CD4-positive, CD25-positive, alpha-beta regulatory T cell (primary cell): ENCODE results near the gene RAB40A. TPM values are rescaled to one million over a fixed set of nuclear protein-coding genes. Genes with fewer than 3 reads are reported as not detected.
A peak's percentile ranks its signal among the peaks of the same experiment; 100 is the strongest.

ENCODE experiments used
- ATAC-seq, 2 donors: fragments of 150-1000 bp; cut with Tn5 transposase; one replicate each; pipeline ENCODE4 v1.10.0; 2021; ENCODE audit warnings: low read depth in 2 of 2, moderate number of reproducible peaks in 2 of 2, moderate library complexity in 1 of 2
- DNase-seq, 3 donors: peaks; one replicate each; pipeline versions ENCODE4 v3.0.0 to v3.0.0-alpha.2; 2012 to 2022; ENCODE audit warnings: mixed read lengths in 1 of 3
- H3K27ac ChIP-seq: one replicate; pipeline ENCODE4 v1.7.0; 2013; ENCODE audit warnings: mild to moderate bottlenecking, low read length; ENCODE audit not compliant: insufficient read depth, poor library complexity, severe bottlenecking
- H3K27me3 ChIP-seq: one replicate; pipeline ENCODE4 v1.7.0; 2013; ENCODE audit warnings: low read length; ENCODE audit not compliant: control insufficient read depth, insufficient read depth
- H3K36me3 ChIP-seq: one replicate; pipeline ENCODE4 v1.7.0; 2013; ENCODE audit warnings: mild to moderate bottlenecking, low read length, moderate library complexity; ENCODE audit not compliant: control insufficient read depth, insufficient read depth
- H3K4me1 ChIP-seq: 2 replicates; pipeline ENCODE4 v1.7.0; 2013; ENCODE audit warnings: mild to moderate bottlenecking, low read length; ENCODE audit not compliant: insufficient read depth, control insufficient read depth, poor library complexity, severe bottlenecking
- H3K4me3 ChIP-seq: one replicate; pipeline ENCODE4 v1.7.0; 2013; ENCODE audit warnings: low read depth, mild to moderate bottlenecking, low read length, moderate library complexity
- H3K9me3 ChIP-seq, 2 experiments: 1 replicate in 1 of 2; 2 replicates in 1 of 2; pipeline ENCODE4 v1.7.0; 2013; ENCODE audit warnings: low read length in 2 of 2, mild to moderate bottlenecking in 1 of 2, moderate library complexity in 1 of 2; ENCODE audit not compliant: control insufficient read depth in 2 of 2
- H3K27ac Mint-ChIP-seq, 3 donors: one replicate each; pipeline ENCODE4 v1.8.0; 2020 to 2022; ENCODE audit warnings: mild to moderate bottlenecking in 3 of 3, mixed read lengths in 3 of 3, moderate library complexity in 2 of 3
- H3K27me3 Mint-ChIP-seq: one replicate; pipeline ENCODE4 v1.8.0; 2022; ENCODE audit warnings: mild to moderate bottlenecking, mixed read lengths
- H3K36me3 Mint-ChIP-seq: one replicate; pipeline ENCODE4 v1.8.0; 2020; ENCODE audit warnings: mixed read lengths
- H3K4me1 Mint-ChIP-seq, 4 donors: one replicate each; pipeline ENCODE4 v1.8.0; 2020 to 2022; ENCODE audit warnings: mixed read lengths in 4 of 4, mild to moderate bottlenecking in 1 of 4
- H3K4me3 Mint-ChIP-seq, 4 donors: one replicate each; pipeline ENCODE4 v1.8.0; 2020 to 2022; ENCODE audit warnings: mild to moderate bottlenecking in 4 of 4, mixed read lengths in 4 of 4, moderate library complexity in 3 of 4
- H3K9me3 Mint-ChIP-seq, 7 donors: one replicate each; pipeline ENCODE4 v1.8.0; 2020 to 2022; ENCODE audit warnings: mixed read lengths in 7 of 7, mild to moderate bottlenecking in 3 of 7, moderate library complexity in 2 of 7
- polyA plus RNA-seq, 4 donors: library from polyadenylated mRNA; unstranded; fragments of 300-500 nt; fragmentation: Illumina TruSeq; gene quantifications; one replicate each; pipeline ENCODE4 v1.2.3, GENCODE V29; 2021
- total RNA-seq: library from RNA; stranded (reverse); gene quantifications from one replicate; pipeline ENCODE4 v1.2.3, GENCODE V29; 2022

RAB40A gene, protein sequence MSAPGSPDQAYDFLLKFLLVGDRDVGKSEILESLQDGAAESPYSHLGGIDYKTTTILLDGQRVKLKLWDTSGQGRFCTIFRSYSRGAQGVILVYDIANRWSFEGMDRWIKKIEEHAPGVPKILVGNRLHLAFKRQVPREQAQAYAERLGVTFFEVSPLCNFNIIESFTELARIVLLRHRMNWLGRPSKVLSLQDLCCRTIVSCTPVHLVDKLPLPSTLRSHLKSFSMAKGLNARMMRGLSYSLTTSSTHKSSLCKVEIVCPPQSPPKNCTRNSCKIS
- total RNA-seq: not detected
- under 1 TPM in 2 of 4 donors, not detected in 2; 0.07 to 0.10 TPM for polyA plus RNA-seq

GRCh38 chrX:103519389-103519788, at the start of gene RAB40A:
RAB40A (minus strand) TSS chrX:103519489; CDS start chrX:103500756, 18,733 bp downstream.
- no peak within 1 kb of the TSS for H3K4me3 ChIP-seq
- H3K27ac ChIP-seq: no peak within 1 kb of the TSS
- H3K27ac Mint-ChIP-seq: no peak within 1 kb of the TSS
- H3K27me3 ChIP-seq: no peaks in the 10 kb centered on the region
- no peaks in the 10 kb centered on the region for H3K36me3 ChIP-seq
- no peaks in the 10 kb centered on the region for H3K9me3 Mint-ChIP-seq
- H3K36me3 Mint-ChIP-seq: no peaks in the 10 kb centered on the region
- no peak for ATAC-seq
- H3K4me3 Mint-ChIP-seq: no peak within 1 kb of the TSS
- peaks cover 4% of the 10 kb centered on the region for H3K27me3 Mint-ChIP-seq
- no peaks in the 10 kb centered on the region for H3K4me1 ChIP-seq
- no peaks in the 10 kb centered on the region for H3K9me3 ChIP-seq
- no peak for DNase-seq
- H3K4me1 Mint-ChIP-seq: no peaks in the 10 kb centered on the region

DNA sequence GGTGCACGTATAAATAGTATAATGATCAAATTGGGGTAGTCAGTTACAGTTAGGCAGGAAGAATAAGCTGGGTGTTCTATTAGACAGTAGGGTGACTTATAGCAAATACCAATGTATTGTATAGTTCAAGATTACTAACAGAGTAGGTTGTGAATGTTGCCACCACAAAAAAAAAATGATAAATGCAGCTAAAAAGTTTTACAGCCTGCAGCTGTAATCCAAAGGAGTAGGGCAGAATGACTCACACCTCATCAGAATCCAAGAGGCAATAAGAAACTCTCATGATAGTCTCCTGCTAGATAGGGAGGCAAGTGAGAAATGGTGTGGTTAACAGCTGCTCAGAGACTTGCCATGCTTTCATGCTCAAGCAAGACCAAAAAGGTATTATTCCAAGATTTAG, 46.5 kb upstream of the RAB40A start:
- DNase-seq (no peak), ATAC-seq (no peak)
- no peak overlapping the region for H3K4me3 ChIP-seq
- H3K4me3 Mint-ChIP-seq: no peak overlapping the region
- H3K27me3 Mint-ChIP-seq: peaks cover 13% of the 10 kb centered on the region
- H3K27ac Mint-ChIP-seq: no peak overlapping the region
- H3K9me3 Mint-ChIP-seq: peaks cover 0 to 3% (median 0%) of the 10 kb centered on the region in 7 donors
- H3K36me3 Mint-ChIP-seq: no peaks in the 10 kb centered on the region
- H3K27me3 ChIP-seq: peaks cover 5% of the 10 kb centered on the region
- no peaks in the 10 kb centered on the region for H3K9me3 ChIP-seq
- no peaks in the 10 kb centered on the region for H3K4me1 Mint-ChIP-seq
- H3K36me3 ChIP-seq: no peaks in the 10 kb centered on the region
- no peaks in the 10 kb centered on the region for H3K4me1 ChIP-seq
- no peak overlapping the region for H3K27ac ChIP-seq

DNA sequence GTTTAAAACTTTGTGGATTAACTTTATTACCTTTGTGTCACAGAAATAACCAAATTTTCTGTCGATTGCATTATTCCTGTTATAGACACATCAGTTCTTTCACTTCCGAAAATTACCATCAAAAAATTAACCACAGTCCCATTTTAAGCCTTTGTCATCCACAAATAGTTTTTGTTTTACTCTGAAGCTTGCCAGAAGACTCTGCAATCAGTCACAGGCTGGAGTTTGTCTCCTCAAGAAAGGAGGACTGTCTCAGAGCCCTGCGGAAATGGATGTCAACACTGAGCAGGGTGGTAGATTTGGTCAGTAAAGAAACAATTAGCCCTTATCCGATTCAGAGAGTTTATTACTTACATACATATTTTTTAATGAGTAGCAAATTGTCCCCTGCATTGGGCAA, 45.9 kb upstream of the RAB40A start:
- no peak for DNase-seq
- Histone ChIP-seq H3K27me3 (peaks cover 5% of the 10 kb centered on the region), H3K9me3 (no peaks in the 10 kb centered on the region), H3K36me3 (no peaks in the 10 kb centered on the region), H3K4me1 (no peaks in the 10 kb centered on the region), H3K4me3 (no peak overlapping the region), H3K27ac (no peak overlapping the region)
- Mint-ChIP-seq H3K4me3 (no peak overlapping the region), H3K4me1 (no peaks in the 10 kb centered on the region), H3K27me3 (peaks cover 13% of the 10 kb centered on the region), H3K9me3 (peaks cover 0 to 3% (median 0%) of the 10 kb centered on the region in 7 donors), H3K36me3 (no peaks in the 10 kb centered on the region), H3K27ac (no peak overlapping the region)
- no peak for ATAC-seq

DNA sequence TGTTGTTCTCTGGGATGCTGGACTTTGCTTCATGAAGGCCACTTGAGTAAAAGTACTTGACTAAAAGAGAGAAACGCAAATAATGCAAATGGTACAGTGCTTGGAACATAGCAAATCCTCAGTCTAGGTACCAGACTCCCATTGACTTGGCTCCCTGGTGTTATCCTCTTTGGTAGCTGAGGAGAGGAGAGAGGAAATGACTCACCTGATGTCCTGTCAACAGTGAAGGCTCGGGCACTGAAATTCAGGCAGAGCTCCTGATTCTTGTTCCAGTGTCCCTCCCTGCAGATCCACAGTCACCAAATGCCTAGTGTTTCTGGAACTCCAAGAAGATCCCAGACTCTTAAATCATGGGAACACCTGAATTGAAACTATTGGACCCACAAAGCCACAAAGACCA, 43.5 kb upstream of the RAB40A start:
- Mint-ChIP-seq H3K27me3 (peaks cover 8% of the 10 kb centered on the region), H3K27ac (no peak overlapping the region), H3K4me3 (no peak overlapping the region), H3K9me3 (peaks cover 0 to 3% (median 0%) of the 10 kb centered on the region in 7 donors), H3K4me1 (no peaks in the 10 kb centered on the region), H3K36me3 (no peaks in the 10 kb centered on the region)
- Histone ChIP-seq H3K9me3 (no peaks in the 10 kb centered on the region), H3K4me1 (no peaks in the 10 kb centered on the region), H3K27ac (no peak overlapping the region), H3K4me3 (no peak overlapping the region), H3K36me3 (no peaks in the 10 kb centered on the region), H3K27me3 (peaks cover 2% of the 10 kb centered on the region)
- ATAC-seq (no peak), DNase-seq (no peak)

- Mint-ChIP-seq H3K4me1 (no peaks in the 10 kb centered on the region), H3K36me3 (no peaks in the 10 kb centered on the region), H3K9me3 (peaks cover 0 to 3% (median 0%) of the 10 kb centered on the region in 7 donors), H3K27me3 (peaks cover 5% of the 10 kb centered on the region), H3K4me3 (no peak overlapping the region), H3K27ac (no peak overlapping the region)
- ATAC-seq: no peak
- H3K9me3 ChIP-seq: no peaks in the 10 kb centered on the region
- no peaks in the 10 kb centered on the region for H3K36me3 ChIP-seq
- H3K27ac ChIP-seq: no peak overlapping the region
- no peaks in the 10 kb centered on the region for H3K4me1 ChIP-seq
- H3K4me3 ChIP-seq: no peak overlapping the region
- no peak for DNase-seq
- no peaks in the 10 kb centered on the region for H3K27me3 ChIP-seq
Observed at GRCh38 chrX:103560256-103560655, 41.0 kb upstream of the RAB40A start.

DNA sequence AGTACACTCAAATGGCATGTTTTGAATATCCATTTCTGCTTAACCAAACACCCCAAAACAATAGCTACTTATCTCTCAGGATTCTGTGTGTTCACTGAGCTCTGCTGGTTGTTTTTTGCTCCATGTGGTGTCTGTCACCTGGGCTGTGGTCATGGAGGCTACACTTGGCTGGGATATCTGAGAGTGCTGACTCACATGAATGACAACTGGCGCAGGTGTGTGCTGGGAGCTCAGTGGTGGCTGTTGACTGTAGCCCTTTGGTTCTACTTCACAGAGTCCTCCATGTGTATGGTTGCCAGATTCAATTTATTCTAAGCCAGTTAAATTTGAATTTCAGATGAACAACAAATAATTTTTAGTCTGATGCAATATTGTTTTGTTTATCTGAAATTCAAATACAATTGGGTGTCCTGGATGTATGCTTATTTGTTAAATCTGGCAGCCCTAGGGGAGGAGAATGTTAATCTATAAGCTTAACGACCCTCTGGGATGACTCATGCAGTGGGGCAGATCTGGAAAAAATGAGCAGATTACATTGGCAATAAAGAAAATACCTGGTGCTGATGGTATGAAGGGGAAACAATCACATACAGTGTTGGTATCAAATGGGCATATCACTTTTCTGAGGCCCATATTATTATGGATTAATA, 37.8 kb upstream of the RAB40A start:
- ATAC-seq (no peak), DNase-seq (no peak)
- no peak overlapping the region for H3K27ac ChIP-seq
- no peaks in the 10 kb centered on the region for H3K36me3 ChIP-seq
- no peak overlapping the region for H3K4me3 ChIP-seq
- Mint-ChIP-seq H3K27me3 (peaks cover 12% of the 10 kb centered on the region), H3K9me3 (peaks cover 0 to 3% (median 0%) of the 10 kb centered on the region in 7 donors), H3K4me3 (no peak overlapping the region), H3K27ac (no peak overlapping the region), H3K4me1 (peaks cover 0 to 13% (median 4%) of the 10 kb centered on the region in 4 donors), H3K36me3 (no peaks in the 10 kb centered on the region)
- H3K9me3 ChIP-seq: no peaks in the 10 kb centered on the region
- H3K4me1 ChIP-seq: no peaks in the 10 kb centered on the region
- H3K27me3 ChIP-seq: no peaks in the 10 kb centered on the region

- Histone ChIP-seq H3K4me3 (peak overlapping the region; percentile 75), H3K27me3 (no peaks in the 10 kb centered on the region), H3K9me3 (no peaks in the 10 kb centered on the region), H3K36me3 (no peaks in the 10 kb centered on the region), H3K27ac (no peak overlapping the region), H3K4me1 (no peaks in the 10 kb centered on the region)
- H3K27ac Mint-ChIP-seq: peak overlapping the region in 2 of 3 donors; percentile 84 to 86
- H3K27me3 Mint-ChIP-seq: peaks cover 12% of the 10 kb centered on the region
- peak overlapping the region; percentile 85 to 90 (median 88) for H3K4me3 Mint-ChIP-seq
- ATAC-seq (peak in 1 of 2 donors; percentile 34), DNase-seq (peak; percentile 44 to 70 (median 62))
- H3K9me3 Mint-ChIP-seq: peaks cover 0 to 3% (median 0%) of the 10 kb centered on the region in 7 donors
- no peaks in the 10 kb centered on the region for H3K36me3 Mint-ChIP-seq
- peaks cover 0 to 13% (median 4%) of the 10 kb centered on the region in 4 donors for H3K4me1 Mint-ChIP-seq
Observed at GRCh38 chrX:103554687-103555424, 35.6 kb upstream of the RAB40A start.
